Ascending aorta (tissue), 2 donors: ENCODE data around the gene GNAQ. TPM values are rescaled to one million over a fixed set of nuclear protein-coding genes. Genes with fewer than 3 reads are reported as not detected.

Source experiments
- DNase-seq, 2 donors: peaks; one replicate each; pipeline ENCODE4 v3.0.0-alpha.2; 2019; ENCODE audit warnings: low spot score in 2 of 2
- H3K27ac ChIP-seq, 2 donors: fragments of 200-600 bp; sonication (generic); one replicate each; pipeline ENCODE4 v1.5.1; 2016 to 2017; ENCODE audit warnings: mild to moderate bottlenecking in 1 of 2
- H3K27me3 ChIP-seq: fragments of 200-600 bp; sonication (generic); one replicate; pipeline ENCODE4 v1.5.1; 2017
- H3K36me3 ChIP-seq, 2 donors: fragments of 200-600 bp; sonication (generic); one replicate each; pipeline ENCODE4 v1.5.1; 2016
- H3K4me1 ChIP-seq, 2 donors: fragments of 200-600 bp; sonication (generic); one replicate each; pipeline ENCODE4 v1.5.1; 2016 to 2017; ENCODE audit warnings: mild to moderate bottlenecking in 1 of 2
- H3K4me3 ChIP-seq, 2 donors: fragments of 200-600 bp; sonication (generic); one replicate each; pipeline ENCODE4 v1.5.1; 2016 to 2017; ENCODE audit warnings: mild to moderate bottlenecking in 1 of 2
- H3K9me3 ChIP-seq, 2 donors: fragments of 200-600 bp; sonication (generic); one replicate each; pipeline ENCODE4 v1.5.1; 2016
- CTCF ChIP-seq, 3 experiments: fragments of 200-600 bp in 2 of 3; fragments of 450-650 bp in 1 of 3; sonication (generic) in 2 of 3; IDR thresholded peaks; one replicate each; pipeline ENCODE4 v1.5.1; 2016 to 2019; ENCODE audit warnings: antibody characterized with exemption in 3 of 3, mild to moderate bottlenecking in 1 of 3, moderate library complexity in 1 of 3
- intact Hi-C: fragments of 100-400 bp; cut with DNase I; formaldehyde crosslinking; loops from one replicate; pipeline ENCODE4 v1.15.1; 2023
- total RNA-seq: library from RNA; depleted of rRNA; stranded (reverse); fragments of >200 nt; gene quantifications from one replicate; pipeline ENCODE4 v1.1.0, GENCODE V29; 2016

GNAQ gene
- total RNA-seq, 1 donor from 2014 or later: 29.2 TPM

GRCh38 chr9:77877976-77878375 is 153.6 kb downstream of the GNAQ start:
- intact Hi-C loops: no loop called here
- Histone ChIP-seq H3K27ac (no peak overlapping the region), H3K9me3 (no peaks in the 10 kb centered on the region), H3K36me3 (no peaks in the 10 kb centered on the region), H3K4me1 (peaks cover 0 to 2% of the 10 kb centered on the region in 2 donors), H3K27me3 (no peaks in the 10 kb centered on the region), H3K4me3 (no peak overlapping the region)
- no peak for TF ChIP-seq CTCF (IDR thresholded peaks at IDR 0.05)
- DNase-seq: no peak

GRCh38 chr9:77876590-77876989 is 155.0 kb downstream of the GNAQ start:
- no peak for TF ChIP-seq CTCF (IDR thresholded peaks at IDR 0.05)
- intact Hi-C loops: no loop called here
- Histone ChIP-seq H3K4me3 (no peak overlapping the region), H3K27me3 (no peaks in the 10 kb centered on the region), H3K4me1 (peaks cover 0 to 2% of the 10 kb centered on the region in 2 donors), H3K36me3 (no peaks in the 10 kb centered on the region), H3K27ac (no peak overlapping the region), H3K9me3 (no peaks in the 10 kb centered on the region)
- DNase-seq: no peak

GRCh38 chr9:77876091-77876490 is 155.5 kb downstream of the GNAQ start:
- H3K9me3 ChIP-seq: no peaks in the 10 kb centered on the region
- no peak overlapping the region for H3K27ac ChIP-seq
- no peaks in the 10 kb centered on the region for H3K27me3 ChIP-seq
- H3K4me3 ChIP-seq: no peak overlapping the region
- DNase-seq: no peak
- no peak for TF ChIP-seq CTCF (IDR thresholded peaks at IDR 0.05)
- intact Hi-C loops: no loop called here
- H3K36me3 ChIP-seq: no peaks in the 10 kb centered on the region
- H3K4me1 ChIP-seq: peaks cover 0 to 2% of the 10 kb centered on the region in 2 donors

DNA sequence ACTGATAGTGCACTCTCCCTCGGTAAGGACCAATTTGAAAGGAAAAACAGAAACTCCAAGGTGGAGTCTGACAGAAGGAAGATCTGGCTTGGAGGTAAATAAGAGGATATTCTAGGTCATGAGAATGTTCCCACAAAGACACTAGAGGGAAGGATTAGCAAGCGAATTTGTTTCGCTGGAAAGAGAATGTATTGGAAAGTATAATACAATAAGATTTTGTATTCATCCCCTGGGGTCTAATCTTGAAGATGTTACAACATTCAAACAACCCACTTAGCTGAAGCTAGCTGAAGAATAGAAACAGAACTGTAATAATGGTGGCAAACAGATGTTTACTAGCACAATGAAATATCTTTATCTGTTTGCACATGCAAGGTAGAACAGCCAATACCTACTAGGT is 158.7 kb downstream of the GNAQ start:
- intact Hi-C loops: no loop called here

DNA sequence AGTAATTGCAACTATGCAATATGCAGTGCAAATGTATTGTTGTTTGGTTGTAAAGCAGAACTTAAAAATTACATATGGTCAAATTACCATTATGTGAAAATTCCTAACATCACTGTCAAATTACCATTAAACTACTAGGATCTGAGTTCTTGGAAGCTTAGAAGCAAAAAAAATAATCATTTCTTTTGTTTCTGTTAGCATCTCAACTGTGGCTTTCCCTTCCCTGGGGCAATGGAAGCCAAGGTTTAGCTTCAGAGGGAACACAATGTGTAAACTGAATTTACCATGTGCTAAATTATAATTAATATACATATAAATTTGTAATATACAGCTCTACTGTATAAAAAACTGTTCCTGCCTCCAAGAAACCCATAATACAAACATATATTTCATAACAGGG is 159.4 kb downstream of the GNAQ start:
- Histone ChIP-seq H3K4me1 (peaks cover 0 to 5% of the 10 kb centered on the region in 2 donors), H3K9me3 (no peaks in the 10 kb centered on the region), H3K27ac (no peak overlapping the region), H3K27me3 (no peaks in the 10 kb centered on the region), H3K36me3 (no peaks in the 10 kb centered on the region), H3K4me3 (no peak overlapping the region)
- TF ChIP-seq CTCF (IDR thresholded peaks at IDR 0.05): no peak
- intact Hi-C loops: no loop called here
- DNase-seq: no peak

More for the DNA sequence above, 158.7 kb downstream of the GNAQ start:
- peaks cover 0 to 5% of the 10 kb centered on the region in 2 donors for H3K4me1 ChIP-seq
- H3K27me3 ChIP-seq: no peaks in the 10 kb centered on the region
- no peak overlapping the region for H3K4me3 ChIP-seq
- DNase-seq: no peak
- H3K9me3 ChIP-seq: no peaks in the 10 kb centered on the region
- H3K27ac ChIP-seq: no peak overlapping the region
- H3K36me3 ChIP-seq: no peaks in the 10 kb centered on the region
- no peak for TF ChIP-seq CTCF (IDR thresholded peaks at IDR 0.05)

DNA sequence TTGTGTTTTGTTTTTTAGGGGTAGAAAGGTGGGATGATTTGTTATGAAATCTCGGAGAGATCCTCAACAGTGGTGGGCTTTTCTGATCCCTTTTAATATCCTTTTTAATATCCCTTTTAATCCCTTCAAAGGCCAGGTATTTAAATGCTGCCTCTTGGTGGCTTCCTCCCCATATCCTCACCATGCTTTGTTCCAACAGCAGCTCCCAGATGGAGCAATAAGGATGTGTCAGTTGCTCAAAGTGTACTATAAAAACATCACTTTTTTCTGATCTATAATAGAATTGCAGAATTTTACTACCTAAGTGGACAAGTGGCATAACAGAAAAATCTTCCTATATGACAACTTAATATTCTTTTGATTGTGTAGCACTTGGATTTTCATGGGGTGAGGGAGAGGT is 160.1 kb downstream of the GNAQ start:
- Histone ChIP-seq H3K4me1 (peaks cover 0 to 5% of the 10 kb centered on the region in 2 donors), H3K9me3 (no peaks in the 10 kb centered on the region), H3K36me3 (no peaks in the 10 kb centered on the region), H3K27ac (no peak overlapping the region), H3K4me3 (no peak overlapping the region), H3K27me3 (no peaks in the 10 kb centered on the region)
- intact Hi-C loops: no loop called here
- no peak for DNase-seq
- no peak for TF ChIP-seq CTCF (IDR thresholded peaks at IDR 0.05)
